ENCODE results near the gene CNTN4. TPM values are rescaled to one million over a fixed set of nuclear protein-coding genes. Genes with fewer than 3 reads are reported as not detected.

Gene CNTN4
- total RNA-seq, 1 experiment from 2014 or later: 1.6 TPM

DNA sequence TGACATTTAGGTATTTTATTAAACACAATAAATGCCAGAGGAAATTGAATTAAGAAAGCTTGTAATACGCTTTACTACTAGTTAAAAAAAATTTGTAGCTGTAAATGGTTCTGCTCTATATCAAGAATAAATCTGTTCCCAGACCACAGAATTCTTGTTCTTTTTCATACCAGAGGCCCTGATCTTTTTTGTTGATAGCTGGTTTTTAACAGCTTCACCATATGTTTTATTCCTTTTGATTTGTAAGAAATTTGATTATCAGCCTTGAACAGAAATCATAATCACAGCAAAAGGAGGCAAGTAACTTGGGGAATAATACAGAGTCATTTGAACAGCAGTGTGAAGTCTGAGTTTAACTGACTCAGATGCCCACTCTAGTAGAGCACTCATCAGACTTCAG, 202.7 kb downstream of the CNTN4 start:
- TF ChIP-seq, protein P1, sequence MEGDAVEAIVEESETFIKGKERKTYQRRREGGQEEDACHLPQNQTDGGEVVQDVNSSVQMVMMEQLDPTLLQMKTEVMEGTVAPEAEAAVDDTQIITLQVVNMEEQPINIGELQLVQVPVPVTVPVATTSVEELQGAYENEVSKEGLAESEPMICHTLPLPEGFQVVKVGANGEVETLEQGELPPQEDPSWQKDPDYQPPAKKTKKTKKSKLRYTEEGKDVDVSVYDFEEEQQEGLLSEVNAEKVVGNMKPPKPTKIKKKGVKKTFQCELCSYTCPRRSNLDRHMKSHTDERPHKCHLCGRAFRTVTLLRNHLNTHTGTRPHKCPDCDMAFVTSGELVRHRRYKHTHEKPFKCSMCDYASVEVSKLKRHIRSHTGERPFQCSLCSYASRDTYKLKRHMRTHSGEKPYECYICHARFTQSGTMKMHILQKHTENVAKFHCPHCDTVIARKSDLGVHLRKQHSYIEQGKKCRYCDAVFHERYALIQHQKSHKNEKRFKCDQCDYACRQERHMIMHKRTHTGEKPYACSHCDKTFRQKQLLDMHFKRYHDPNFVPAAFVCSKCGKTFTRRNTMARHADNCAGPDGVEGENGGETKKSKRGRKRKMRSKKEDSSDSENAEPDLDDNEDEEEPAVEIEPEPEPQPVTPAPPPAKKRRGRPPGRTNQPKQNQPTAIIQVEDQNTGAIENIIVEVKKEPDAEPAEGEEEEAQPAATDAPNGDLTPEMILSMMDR (conservative IDR thresholded peaks at IDR 0.05): no peak
- H3K18ac ChIP-seq (ENCODE audit: insufficient read length, low read depth, low read length): no peak overlapping the region
- Mint-ChIP-seq H3K9me3 (no peaks in the 10 kb centered on the region; a peak in 1 of 5 replicates), H3K27me3 (ENCODE audit: low read depth) (no peaks in the 10 kb centered on the region), H3K36me3 (ENCODE audit: insufficient read depth in 1 of 3, low read depth in 3 of 3) (no peaks in the 10 kb centered on the region; a peak in 1 of 7 replicates), H3K4me3 (no peak overlapping the region), H3K27ac (no peak overlapping the region), H3K4me1 (peaks cover 14 to 24% of the 10 kb centered on the region in 2 experiments)
- no peak overlapping the region for H3T11ph ChIP-seq (ENCODE audit: low read length)
- no peak overlapping the region for H3K14ac ChIP-seq (ENCODE audit: insufficient read depth, low read length)
- no peak overlapping the region for H4K5ac ChIP-seq (ENCODE audit: insufficient read length, low read depth, low read length)
- H3K27me3 ChIP-seq (ENCODE audit: insufficient read depth, low read length): no peaks in the 10 kb centered on the region
- no peak overlapping the region for H2BK120ac ChIP-seq (ENCODE audit: low read depth, low read length, poor library complexity, severe bottlenecking)
- H2BK20ac ChIP-seq (ENCODE audit: low read depth, low read length, poor library complexity, severe bottlenecking): no peak overlapping the region
- H2AFZ ChIP-seq (ENCODE audit: low read length): no peak overlapping the region
- no peaks in the 10 kb centered on the region for H3K79me1 ChIP-seq (ENCODE audit: insufficient read depth, low read depth, low read length, poor library complexity, severe bottlenecking)
- H3K4me1 ChIP-seq (ENCODE audit: insufficient read depth, low read length): peaks cover 2% of the 10 kb centered on the region; the same call in 1 of the 2 replicates
- H3K23ac ChIP-seq (ENCODE audit: insufficient read length, low read depth, low read length): no peak overlapping the region
- H4K91ac ChIP-seq (ENCODE audit: insufficient read length, low read depth, low read length): no peak overlapping the region
- no peaks in the 10 kb centered on the region for H3K9me3 ChIP-seq (ENCODE audit: control insufficient read depth, low read depth, low read length)
- H4K20me1 ChIP-seq (ENCODE audit: control insufficient read depth, insufficient read depth, insufficient read length): no peaks in the 10 kb centered on the region
- no peak overlapping the region for H2BK5ac ChIP-seq (ENCODE audit: insufficient read length, low read length)
- no peak overlapping the region for H2BK12ac ChIP-seq (ENCODE audit: insufficient read length, low read depth, low read length)
- H2BK15ac ChIP-seq (ENCODE audit: low read depth, low read length): no peak overlapping the region
- H3K23me2 ChIP-seq (ENCODE audit: insufficient read length, low read depth, low read length, poor library complexity, severe bottlenecking): no peaks in the 10 kb centered on the region
- no peak overlapping the region for H3K27ac ChIP-seq (ENCODE audit: insufficient read length, low read depth, low read length)
- no peak overlapping the region for H2AK5ac ChIP-seq (ENCODE audit: insufficient read length, low read length)
- WGBS (ENCODE audit: extremely low coverage, insufficient read length, low lambda C conversion rate): no CpG with 5 or more reads among the region's 1 CpG
- H3K4me2 ChIP-seq (ENCODE audit: insufficient read depth, insufficient read length, low read length): no peak overlapping the region
- H3K9ac ChIP-seq (ENCODE audit: extremely low read depth, insufficient read length, low read length): no peak overlapping the region
- DNase-seq: no peak
- H3K4ac ChIP-seq (ENCODE audit: low read depth, low read length): no peak overlapping the region
- no peak overlapping the region for H4K8ac ChIP-seq (replicated peaks; ENCODE audit: insufficient read length, low read depth, low read length)
- H3K56ac ChIP-seq (ENCODE audit: insufficient read length, low read depth, low read length): no peak overlapping the region
- no peaks in the 10 kb centered on the region for H3K79me2 ChIP-seq (ENCODE audit: insufficient read depth, low read length)

Measured in H9 (cell line).